Nephron progenitor cell (in vitro differentiated cells): ENCODE data around the gene GFOD2.

Experiments used
- DNase-seq: peaks from one replicate; pipeline ENCODE4 v3.0.0; 2021
- H3K27ac Mint-ChIP-seq: 2 replicates; pipeline ENCODE4 v1.8.0; 2021; ENCODE audit warnings: mild to moderate bottlenecking, moderate library complexity, mixed read lengths
- H3K27me3 Mint-ChIP-seq: 2 replicates; pipeline ENCODE4 v1.8.0; 2021; ENCODE audit warnings: mild to moderate bottlenecking, low read depth, mixed read lengths; ENCODE audit not compliant: poor library complexity
- H3K36me3 Mint-ChIP-seq: 2 replicates; pipeline ENCODE4 v1.8.0; 2021; ENCODE audit warnings: low read depth, mixed read lengths
- H3K4me1 Mint-ChIP-seq: 2 replicates; pipeline ENCODE4 v1.8.0; 2021; ENCODE audit warnings: mixed read lengths
- H3K4me3 Mint-ChIP-seq: 2 replicates; pipeline ENCODE4 v1.8.0; 2021; ENCODE audit warnings: mild to moderate bottlenecking, moderate library complexity, mixed read lengths
- H3K9me3 Mint-ChIP-seq: 2 replicates; pipeline ENCODE4 v1.8.0; 2021; ENCODE audit warnings: mild to moderate bottlenecking, moderate library complexity, mixed read lengths
- TF ChIP-seq, protein P1 (sequence below): fragments of 200-600 bp; sonication (generic); IDR thresholded peaks from 2 replicates; pipeline ENCODE4 v1.5.0; 2021; ENCODE audit warnings: antibody characterized with exemption

Gene GFOD2

DNA sequence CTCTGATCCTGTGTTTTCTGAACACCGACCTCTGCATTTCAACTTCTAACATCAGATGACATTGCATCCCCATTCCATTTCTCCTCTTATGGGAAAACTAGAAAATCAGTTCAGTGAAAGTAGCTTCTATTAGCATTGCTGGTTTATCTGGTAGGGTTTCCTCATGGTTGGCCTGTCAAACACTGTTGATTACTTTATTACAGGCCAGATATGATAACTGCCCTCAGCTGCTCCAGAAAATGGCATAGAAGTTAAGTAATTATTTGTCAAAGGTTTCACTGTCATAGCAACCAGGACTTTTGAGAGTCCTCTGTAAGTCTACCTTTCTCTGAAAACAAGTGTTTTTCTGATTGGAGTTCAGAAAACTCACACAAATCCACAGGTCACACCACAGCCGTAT lies 3.0 kb downstream of the GFOD2 start:
- Mint-ChIP-seq H3K4me3 (no peak overlapping the region), H3K27ac (peak overlapping the region; percentile 78), H3K27me3 (peaks cover 6% of the 10 kb centered on the region), H3K9me3 (peaks cover 5% of the 10 kb centered on the region), H3K36me3 (peaks cover 37% of the 10 kb centered on the region), H3K4me1 (peaks cover 42% of the 10 kb centered on the region)
- no peak for DNase-seq
- TF ChIP-seq, protein P1, sequence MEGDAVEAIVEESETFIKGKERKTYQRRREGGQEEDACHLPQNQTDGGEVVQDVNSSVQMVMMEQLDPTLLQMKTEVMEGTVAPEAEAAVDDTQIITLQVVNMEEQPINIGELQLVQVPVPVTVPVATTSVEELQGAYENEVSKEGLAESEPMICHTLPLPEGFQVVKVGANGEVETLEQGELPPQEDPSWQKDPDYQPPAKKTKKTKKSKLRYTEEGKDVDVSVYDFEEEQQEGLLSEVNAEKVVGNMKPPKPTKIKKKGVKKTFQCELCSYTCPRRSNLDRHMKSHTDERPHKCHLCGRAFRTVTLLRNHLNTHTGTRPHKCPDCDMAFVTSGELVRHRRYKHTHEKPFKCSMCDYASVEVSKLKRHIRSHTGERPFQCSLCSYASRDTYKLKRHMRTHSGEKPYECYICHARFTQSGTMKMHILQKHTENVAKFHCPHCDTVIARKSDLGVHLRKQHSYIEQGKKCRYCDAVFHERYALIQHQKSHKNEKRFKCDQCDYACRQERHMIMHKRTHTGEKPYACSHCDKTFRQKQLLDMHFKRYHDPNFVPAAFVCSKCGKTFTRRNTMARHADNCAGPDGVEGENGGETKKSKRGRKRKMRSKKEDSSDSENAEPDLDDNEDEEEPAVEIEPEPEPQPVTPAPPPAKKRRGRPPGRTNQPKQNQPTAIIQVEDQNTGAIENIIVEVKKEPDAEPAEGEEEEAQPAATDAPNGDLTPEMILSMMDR = no peak

DNA sequence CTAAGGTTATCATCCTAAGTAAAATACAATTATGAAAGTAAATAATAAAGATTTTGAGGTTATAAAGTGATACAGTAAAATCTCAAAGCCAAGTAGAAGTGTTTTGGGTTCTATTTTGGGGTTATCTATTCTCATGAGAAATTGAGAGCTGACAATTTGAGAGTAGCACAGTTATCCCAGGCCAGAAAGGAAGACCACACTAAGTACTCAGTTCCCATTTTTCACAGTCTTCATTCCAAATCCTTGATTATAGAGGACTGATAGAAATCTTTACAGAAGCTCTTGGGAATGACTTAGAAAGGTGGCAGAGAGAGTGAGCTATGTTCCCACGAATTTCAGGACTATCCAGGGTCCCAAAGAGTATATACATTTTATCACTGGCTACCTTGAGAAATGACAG lies 4.6 kb downstream of the GFOD2 start:
- Mint-ChIP-seq H3K4me3 (no peak overlapping the region), H3K27me3 (peaks cover 6% of the 10 kb centered on the region), H3K27ac (no peak overlapping the region), H3K36me3 (peaks cover 43% of the 10 kb centered on the region), H3K4me1 (peaks cover 32% of the 10 kb centered on the region), H3K9me3 (peaks cover 5% of the 10 kb centered on the region)
- TF ChIP-seq, protein P1 = no peak
- DNase-seq = no peak

DNA sequence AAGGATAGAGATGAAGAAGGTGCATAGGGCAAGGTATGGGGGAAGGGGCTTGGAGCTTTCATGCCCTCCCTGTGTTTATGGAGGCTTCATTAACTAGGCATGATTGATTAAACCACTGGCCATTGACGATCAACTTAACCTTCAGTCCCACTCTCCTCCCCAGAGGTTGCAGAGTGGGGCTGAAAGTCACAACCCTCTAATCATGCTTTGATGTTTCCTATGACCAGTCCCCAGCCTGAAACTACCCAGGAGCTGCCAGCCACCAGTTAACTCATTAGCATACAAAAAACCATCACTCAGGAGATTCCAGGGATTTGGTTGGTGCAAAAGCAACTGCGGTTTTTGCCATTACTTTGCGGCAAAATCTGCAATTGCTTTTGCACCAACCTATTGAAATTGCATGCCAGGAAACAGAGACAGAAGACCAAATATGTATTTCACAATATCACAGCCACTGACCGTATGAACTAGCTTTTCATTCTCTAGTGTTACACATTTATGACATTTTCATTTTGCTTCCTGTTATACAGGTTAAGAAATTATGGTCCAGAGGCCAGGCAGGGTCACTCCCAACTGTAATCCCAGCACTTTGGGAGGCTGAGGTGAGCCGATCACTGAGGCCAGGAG lies 5.4 kb downstream of the GFOD2 start:
- no peak overlapping the region for H3K4me3 Mint-ChIP-seq
- H3K36me3 Mint-ChIP-seq = peaks cover 43% of the 10 kb centered on the region
- peak overlapping the region; percentile 38 for H3K27ac Mint-ChIP-seq
- TF ChIP-seq, protein P1 = no peak
- DNase-seq = no peak
- H3K27me3 Mint-ChIP-seq = peaks cover 8% of the 10 kb centered on the region
- peaks cover 29% of the 10 kb centered on the region for H3K4me1 Mint-ChIP-seq
- H3K9me3 Mint-ChIP-seq = peaks cover 5% of the 10 kb centered on the region

DNA sequence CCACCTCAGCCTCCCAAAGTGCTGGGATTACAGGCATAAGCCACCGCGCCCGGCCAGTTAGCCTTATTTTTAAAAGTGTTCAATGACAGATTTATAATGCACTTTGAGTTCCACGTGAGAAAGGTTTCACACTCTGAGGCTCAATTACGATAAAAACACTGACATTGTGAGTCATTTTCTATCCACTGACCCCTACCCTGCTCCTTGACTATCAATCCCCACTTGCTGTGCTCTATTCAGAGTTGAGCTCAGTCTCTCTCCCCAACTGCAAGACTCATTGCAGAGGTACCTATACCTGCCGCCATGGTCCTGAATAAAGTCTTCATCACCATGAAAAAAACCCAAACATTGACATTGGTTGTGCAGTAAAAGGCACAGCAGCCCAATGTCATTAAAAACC lies 8.5 kb downstream of the GFOD2 start:
- Mint-ChIP-seq H3K36me3 (peaks cover 44% of the 10 kb centered on the region), H3K4me1 (peaks cover 16% of the 10 kb centered on the region)
- TF ChIP-seq, protein P1 = no peak

DNA sequence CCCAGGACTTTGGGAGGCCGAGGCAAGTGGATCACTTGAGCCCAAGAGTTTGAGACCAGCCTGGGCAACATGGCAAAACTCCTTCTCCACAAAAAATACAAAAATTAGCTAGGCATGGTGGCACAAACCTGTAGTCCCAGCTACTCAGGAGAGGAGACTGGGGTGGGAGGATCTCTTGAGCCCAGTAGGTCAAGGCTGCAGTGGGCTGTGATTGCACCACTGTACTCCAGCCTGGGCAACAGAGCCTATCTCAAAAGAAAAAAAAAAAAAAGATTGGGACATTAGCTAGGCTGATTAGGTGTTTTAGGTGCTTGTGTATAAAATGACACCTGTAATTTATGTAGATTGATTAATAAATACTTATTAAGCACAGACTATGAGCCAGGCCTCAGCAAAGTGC lies 10.1 kb downstream of the GFOD2 start:
- H3K9me3 Mint-ChIP-seq = peaks cover 11% of the 10 kb centered on the region
- peaks cover 16% of the 10 kb centered on the region for H3K4me1 Mint-ChIP-seq
- H3K36me3 Mint-ChIP-seq = peaks cover 44% of the 10 kb centered on the region
- no peak overlapping the region for H3K4me3 Mint-ChIP-seq
- no peak overlapping the region for H3K27ac Mint-ChIP-seq
- peaks cover 7% of the 10 kb centered on the region for H3K27me3 Mint-ChIP-seq
- TF ChIP-seq, protein P1 = no peak
- no peak for DNase-seq

More for the DNA sequence above, 8.5 kb downstream of the GFOD2 start:
- Mint-ChIP-seq H3K27ac (peak overlapping the region; percentile 60), H3K9me3 (peaks cover 11% of the 10 kb centered on the region), H3K27me3 (peaks cover 7% of the 10 kb centered on the region), H3K4me3 (no peak overlapping the region)
- DNase-seq = no peak

DNA sequence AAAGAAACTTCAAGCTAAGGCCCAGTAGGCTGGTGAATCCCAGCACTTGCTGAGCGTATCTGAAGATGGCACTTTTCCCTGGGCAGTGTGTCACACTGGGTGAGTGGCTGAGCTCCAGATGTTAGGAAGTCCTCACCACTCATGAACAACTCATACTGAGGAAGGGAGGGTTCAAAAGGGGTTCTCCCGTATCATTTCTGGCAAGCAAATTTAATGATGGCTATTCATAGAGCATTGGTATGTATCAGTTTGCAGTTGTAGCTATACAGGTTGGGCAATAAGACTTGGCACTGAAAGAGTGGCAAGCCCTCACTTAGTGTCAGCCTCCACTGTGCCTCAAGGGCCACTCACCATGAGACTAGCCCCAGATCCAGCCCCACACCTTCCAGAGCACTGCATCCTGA lies 10.7 kb downstream of the GFOD2 start:
- no peak overlapping the region for H3K27ac Mint-ChIP-seq
- peaks cover 10% of the 10 kb centered on the region for H3K9me3 Mint-ChIP-seq
- TF ChIP-seq, protein P1 = no peak
- DNase-seq = no peak
- H3K36me3 Mint-ChIP-seq = peaks cover 40% of the 10 kb centered on the region
- H3K27me3 Mint-ChIP-seq = peaks cover 7% of the 10 kb centered on the region
- peaks cover 11% of the 10 kb centered on the region for H3K4me1 Mint-ChIP-seq
- no peak overlapping the region for H3K4me3 Mint-ChIP-seq
